ENCODE results near the gene STT3B.

STT3B gene

GRCh38 chr3:31533169-31534064, 692 bp downstream of the STT3B start:
- Histone ChIP-seq H3K27ac (ENCODE audit: extremely low read depth, low read depth, low read length) (peak overlapping the region; percentile 87), H3K36me3 (ENCODE audit: control insufficient read depth in 2 of 2, insufficient read depth in 1 of 2, low read length in 2 of 2) (no peaks in the 10 kb centered on the region), H3K4me3 (ENCODE audit: low read depth, low read length) (peak overlapping the region; percentile 95), H3K4me1 (ENCODE audit: control insufficient read depth, insufficient read depth, low read length) (no peaks in the 10 kb centered on the region), H3K9me3 (ENCODE audit: control insufficient read depth, insufficient read depth, low read depth, low read length) (no peaks in the 10 kb centered on the region)
- CTCF ChIA-PET, result interaction anchor here (0.6 to 1.2 kb wide), 3 partner anchors 17 to 235 kb away, joined by 3 read pairs; no protein-coding TSS in a partner anchor
- POLR2A ChIA-PET, result interaction anchor here (0.6 to 1.8 kb wide), 10 partner anchors 11 to 628 kb away, joined by 3 to 19 read pairs (median 4); no protein-coding TSS in a partner anchor
- TF ChIP-seq AEBP2 (tag by site-specific recombination; IDR thresholded peaks at IDR 0.05; ENCODE audit: borderline replicate concordance), result no peak
- no peak for TF ChIP-seq KLF10 (tag by site-specific recombination; IDR thresholded peaks at IDR 0.05)
- no peak for TF ChIP-seq ZNF654 (tag by site-specific recombination; IDR thresholded peaks at IDR 0.05; ENCODE audit: low read depth)
- TF ChIP-seq REPIN1 (tag by site-specific recombination; IDR thresholded peaks at IDR 0.05; ENCODE audit: low read depth), result no peak
- no peak for TF ChIP-seq ZNF423 (tag by site-specific recombination; IDR thresholded peaks at IDR 0.05)
- TF ChIP-seq ZNF133 (tag by site-specific recombination; IDR thresholded peaks at IDR 0.05), result no peak
- no peak for TF ChIP-seq ZSCAN30 (tag by site-specific recombination; IDR thresholded peaks at IDR 0.05)
- TF ChIP-seq PRDM1 (tag by site-specific recombination; IDR thresholded peaks at IDR 0.05), result peak; percentile 85
- TF ChIP-seq ZNF280C (tag by site-specific recombination; IDR thresholded peaks at IDR 0.05), result no peak
- TF ChIP-seq ZBTB6 (tag by site-specific recombination; IDR thresholded peaks at IDR 0.05), result no peak
- no peak for TF ChIP-seq ZNF391 (tag by site-specific recombination; IDR thresholded peaks at IDR 0.05; ENCODE audit: borderline replicate concordance, low read depth)
- TF ChIP-seq GFI1B (tag by site-specific recombination; IDR thresholded peaks at IDR 0.05), result no peak
- TF ChIP-seq ZNF302 (tag by site-specific recombination; IDR thresholded peaks at IDR 0.05; ENCODE audit: low read depth), result no peak
- no peak for TF ChIP-seq ZNF311 (tag by site-specific recombination; IDR thresholded peaks at IDR 0.05; ENCODE audit: borderline replicate concordance)
- no peak for TF ChIP-seq ZIC2 (tag by site-specific recombination; IDR thresholded peaks at IDR 0.05)
- no peak for TF ChIP-seq MEIS1 (CRISPR knock-in tag; IDR thresholded peaks at IDR 0.05; ENCODE audit: borderline replicate concordance)
- no peak for TF ChIP-seq ZFP3 (tag by site-specific recombination; IDR thresholded peaks at IDR 0.05; ENCODE audit: low read depth)
- no peak for TF ChIP-seq ZFP69B (tag by site-specific recombination; IDR thresholded peaks at IDR 0.05)
- no peak for TF ChIP-seq ZNF398 (tag by site-specific recombination; IDR thresholded peaks at IDR 0.05)
- TF ChIP-seq ZNF747 (tag by site-specific recombination; IDR thresholded peaks at IDR 0.05), result no peak
- TF ChIP-seq ZBTB11 (tag by site-specific recombination; conservative IDR thresholded peaks at IDR 0.05; ENCODE audit: low read depth), result no peak
- peak; percentile 57 for TF ChIP-seq SP2 (tag by site-specific recombination; IDR thresholded peaks at IDR 0.05)
- TF ChIP-seq GLIS1 (tag by site-specific recombination; IDR thresholded peaks at IDR 0.05), result no peak

All from HEK293 (cell line).